Endothelial cell of umbilical vein (primary cell): ENCODE data around the gene AP3M1.

Source experiments
- JUN ChIP-seq: IDR thresholded peaks from 2 replicates; pipeline ENCODE4 v1.6.1; 2011; ENCODE audit warnings: borderline replicate concordance, low read depth; ENCODE audit not compliant: insufficient read length, insufficient read depth
- POLR2A ChIP-seq: IDR thresholded peaks from 2 replicates; pipeline ENCODE4 v1.6.1; 2012; ENCODE audit warnings: low read depth, mild to moderate bottlenecking, control low read depth, low read length
- POLR2AphosphoS5 ChIP-seq: IDR thresholded peaks from 2 replicates; pipeline ENCODE4 v1.6.1; 2012; ENCODE audit warnings: low read depth, mild to moderate bottlenecking, control low read depth, low read length, moderate library complexity; ENCODE audit not compliant: insufficient read depth
- TF ChIP-seq, protein P1 (sequence below), 2 donors: IDR thresholded peaks; 1 replicate in 1 of 2; 2 replicates in 1 of 2; pipeline ENCODE4 v1.5.1; 2011; ENCODE audit warnings: low read length in 2 of 2, mild to moderate bottlenecking in 2 of 2, moderate library complexity in 2 of 2, control low read depth in 1 of 2, inconsistent platforms in 1 of 2, low read depth in 1 of 2; ENCODE audit not compliant: insufficient read depth in 1 of 2; ENCODE audit errors: extremely low read depth in 1 of 2
- TF ChIP-seq, protein P2 (sequence below): IDR thresholded peaks from 2 replicates; pipeline ENCODE4 v1.6.1; 2011; ENCODE audit not compliant: insufficient read depth, insufficient read length

DNA sequence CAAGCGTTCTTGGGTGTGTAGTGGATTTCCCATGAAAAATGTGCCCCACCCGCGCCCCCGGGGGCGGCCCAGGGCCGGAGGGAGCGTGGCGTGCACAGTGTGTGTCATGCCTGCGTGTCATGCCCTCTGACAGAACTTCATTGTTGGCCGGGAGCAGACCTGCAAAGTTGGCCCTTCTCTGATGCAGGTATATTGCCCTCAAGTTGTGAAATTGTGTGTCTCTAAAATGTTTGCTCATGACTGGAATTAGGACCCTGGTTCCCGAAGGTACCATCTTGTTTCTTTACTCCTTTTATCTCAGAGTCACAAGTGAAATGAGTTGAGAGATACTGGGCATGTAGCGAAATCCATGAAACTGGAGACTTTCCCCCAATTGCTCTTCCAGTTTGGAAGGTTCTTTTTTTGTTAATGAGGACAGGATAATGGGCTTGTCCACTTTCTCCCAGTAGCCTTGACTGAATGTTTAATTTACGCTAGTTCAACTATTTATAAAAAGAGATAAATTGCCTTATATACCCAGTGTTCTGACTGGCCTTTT, 26.6 kb upstream of the AP3M1 start:
- TF ChIP-seq, protein P1, sequence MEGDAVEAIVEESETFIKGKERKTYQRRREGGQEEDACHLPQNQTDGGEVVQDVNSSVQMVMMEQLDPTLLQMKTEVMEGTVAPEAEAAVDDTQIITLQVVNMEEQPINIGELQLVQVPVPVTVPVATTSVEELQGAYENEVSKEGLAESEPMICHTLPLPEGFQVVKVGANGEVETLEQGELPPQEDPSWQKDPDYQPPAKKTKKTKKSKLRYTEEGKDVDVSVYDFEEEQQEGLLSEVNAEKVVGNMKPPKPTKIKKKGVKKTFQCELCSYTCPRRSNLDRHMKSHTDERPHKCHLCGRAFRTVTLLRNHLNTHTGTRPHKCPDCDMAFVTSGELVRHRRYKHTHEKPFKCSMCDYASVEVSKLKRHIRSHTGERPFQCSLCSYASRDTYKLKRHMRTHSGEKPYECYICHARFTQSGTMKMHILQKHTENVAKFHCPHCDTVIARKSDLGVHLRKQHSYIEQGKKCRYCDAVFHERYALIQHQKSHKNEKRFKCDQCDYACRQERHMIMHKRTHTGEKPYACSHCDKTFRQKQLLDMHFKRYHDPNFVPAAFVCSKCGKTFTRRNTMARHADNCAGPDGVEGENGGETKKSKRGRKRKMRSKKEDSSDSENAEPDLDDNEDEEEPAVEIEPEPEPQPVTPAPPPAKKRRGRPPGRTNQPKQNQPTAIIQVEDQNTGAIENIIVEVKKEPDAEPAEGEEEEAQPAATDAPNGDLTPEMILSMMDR (IDR thresholded peaks at IDR 0.05; ENCODE audit: extremely low read depth in 1 of 2, insufficient read depth in 1 of 2, low read depth in 1 of 2, low read length in 2 of 2): no peak
- TF ChIP-seq POLR2A (no peak), POLR2AphosphoS5 (no peak), JUN (no peak)
- TF ChIP-seq, protein P2, sequence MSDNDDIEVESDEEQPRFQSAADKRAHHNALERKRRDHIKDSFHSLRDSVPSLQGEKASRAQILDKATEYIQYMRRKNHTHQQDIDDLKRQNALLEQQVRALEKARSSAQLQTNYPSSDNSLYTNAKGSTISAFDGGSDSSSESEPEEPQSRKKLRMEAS: no peak
